IPS-18c (cell line): ENCODE results near the gene SDF4.
"Not testable (repeated sequence)": the region's sequence is repeated elsewhere in the genome, so short reads cannot be mapped to it uniquely, and the experiment has no call there.

Source experiments
- H3K4me3 ChIP-seq: 2 replicates; pipeline ENCODE4 v1.7.0; 2013; ENCODE audit warnings: low read depth, mild to moderate bottlenecking, low read length, moderate library complexity; ENCODE audit not compliant: insufficient read depth
- H3K9me3 ChIP-seq: one replicate; pipeline ENCODE4 v1.6.1; 2013; ENCODE audit warnings: mild to moderate bottlenecking, low read length, moderate library complexity; ENCODE audit not compliant: control insufficient read depth, insufficient read depth

Gene SDF4

DNA sequence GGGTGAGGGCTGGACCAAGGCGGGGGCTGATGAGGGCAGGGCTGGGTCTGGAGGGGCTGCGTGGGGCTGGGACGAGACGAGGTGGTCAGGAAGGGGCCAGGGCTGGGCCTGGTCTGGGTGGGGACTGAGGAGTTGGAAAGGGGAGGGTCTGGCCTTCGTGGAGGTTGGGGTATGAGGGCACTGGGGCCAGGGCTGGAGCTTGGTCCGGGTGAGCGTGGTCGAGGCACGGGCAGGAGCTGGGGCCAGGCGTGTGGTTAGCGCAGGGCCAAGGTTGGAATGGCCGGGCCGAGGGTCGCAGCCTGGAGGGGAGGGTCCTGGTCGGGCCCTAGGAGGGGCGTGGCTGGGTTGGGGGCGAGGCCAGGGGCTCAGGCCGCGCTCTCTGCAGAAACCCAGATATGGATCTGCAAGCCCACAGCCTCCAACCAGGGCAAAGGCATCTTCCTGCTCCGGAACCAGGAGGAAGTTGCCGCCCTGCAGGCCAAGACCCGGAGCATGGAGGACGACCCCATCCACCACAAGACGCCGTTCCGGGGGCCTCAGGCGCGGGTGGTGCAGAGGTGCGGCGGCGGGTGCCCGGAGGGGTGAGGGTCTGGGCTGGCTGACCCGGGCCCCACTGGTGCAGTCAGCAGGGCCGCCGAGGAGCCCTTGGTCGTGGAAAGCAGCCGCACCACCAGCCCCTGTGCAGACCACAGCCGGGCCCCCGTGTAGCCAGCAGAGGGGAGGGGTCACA, 49.1 kb downstream of the SDF4 start:
- no peaks in the 10 kb centered on the region for H3K9me3 ChIP-seq
- no peak overlapping the region for H3K4me3 ChIP-seq

DNA sequence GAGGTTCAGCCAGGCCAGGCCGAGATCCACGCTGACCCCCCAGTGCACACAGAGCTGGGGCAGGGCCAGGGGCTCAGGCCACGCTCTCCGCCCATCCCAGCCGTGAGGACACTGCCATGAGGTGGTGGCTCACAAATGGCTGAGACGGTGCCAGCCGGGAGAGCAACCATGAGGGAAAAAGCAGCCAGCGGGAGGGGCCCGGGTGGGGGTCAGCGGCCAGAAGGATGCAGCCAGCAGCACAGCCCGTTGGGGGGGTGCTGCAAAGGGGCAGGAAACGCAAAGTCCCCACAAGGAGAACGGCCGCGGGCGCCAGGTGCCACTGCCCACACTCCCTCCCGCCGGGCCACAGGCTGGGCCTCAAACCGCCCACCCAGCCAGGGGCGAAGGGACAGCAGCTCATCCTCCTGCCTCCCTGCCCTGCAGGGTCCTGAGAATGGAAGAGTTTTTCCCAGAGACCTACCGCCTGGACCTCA, 49.8 kb downstream of the SDF4 start:
- H3K4me3 ChIP-seq, result no peak overlapping the region
- no peaks in the 10 kb centered on the region for H3K9me3 ChIP-seq

DNA sequence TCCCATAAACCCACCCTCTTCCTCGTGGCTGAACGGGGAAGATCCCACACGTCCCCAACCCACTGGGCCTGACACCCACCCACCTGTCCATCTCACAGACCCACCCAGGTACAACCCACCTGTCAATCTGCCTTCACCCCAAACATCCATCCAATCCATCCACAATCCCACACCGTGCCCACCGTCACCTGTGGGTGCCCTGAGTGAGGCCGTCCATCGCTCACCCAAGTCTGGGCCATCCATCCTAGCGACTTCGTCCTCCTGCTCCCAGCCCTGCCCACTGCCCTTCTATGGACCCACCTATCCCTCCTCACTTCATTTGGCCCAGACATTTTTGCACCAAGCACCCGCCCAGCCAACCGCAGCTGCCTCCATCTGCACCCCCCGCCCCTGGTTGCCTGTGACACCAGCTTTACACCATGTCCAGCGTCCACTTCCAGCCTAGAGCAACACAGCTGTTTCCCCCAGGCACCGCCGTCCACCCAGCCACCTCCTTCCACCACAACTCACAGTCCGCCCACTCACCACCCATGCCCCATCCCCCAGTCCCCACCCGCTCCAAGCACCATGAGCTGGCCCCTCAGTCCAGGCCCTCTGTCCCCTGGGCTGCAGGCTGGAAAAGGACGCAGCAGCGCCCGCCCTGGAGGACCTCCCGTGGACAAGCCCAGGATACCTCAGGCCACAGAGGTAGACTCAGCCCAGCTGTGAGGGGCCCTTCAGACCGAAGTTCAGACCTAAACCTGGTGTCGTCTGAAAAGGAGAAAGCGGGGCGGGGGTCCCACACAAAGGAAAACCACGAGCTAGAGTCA, 50.5 kb downstream of the SDF4 start:
- Histone ChIP-seq H3K9me3 (no peaks in the 10 kb centered on the region), H3K4me3 (no peak overlapping the region)

DNA sequence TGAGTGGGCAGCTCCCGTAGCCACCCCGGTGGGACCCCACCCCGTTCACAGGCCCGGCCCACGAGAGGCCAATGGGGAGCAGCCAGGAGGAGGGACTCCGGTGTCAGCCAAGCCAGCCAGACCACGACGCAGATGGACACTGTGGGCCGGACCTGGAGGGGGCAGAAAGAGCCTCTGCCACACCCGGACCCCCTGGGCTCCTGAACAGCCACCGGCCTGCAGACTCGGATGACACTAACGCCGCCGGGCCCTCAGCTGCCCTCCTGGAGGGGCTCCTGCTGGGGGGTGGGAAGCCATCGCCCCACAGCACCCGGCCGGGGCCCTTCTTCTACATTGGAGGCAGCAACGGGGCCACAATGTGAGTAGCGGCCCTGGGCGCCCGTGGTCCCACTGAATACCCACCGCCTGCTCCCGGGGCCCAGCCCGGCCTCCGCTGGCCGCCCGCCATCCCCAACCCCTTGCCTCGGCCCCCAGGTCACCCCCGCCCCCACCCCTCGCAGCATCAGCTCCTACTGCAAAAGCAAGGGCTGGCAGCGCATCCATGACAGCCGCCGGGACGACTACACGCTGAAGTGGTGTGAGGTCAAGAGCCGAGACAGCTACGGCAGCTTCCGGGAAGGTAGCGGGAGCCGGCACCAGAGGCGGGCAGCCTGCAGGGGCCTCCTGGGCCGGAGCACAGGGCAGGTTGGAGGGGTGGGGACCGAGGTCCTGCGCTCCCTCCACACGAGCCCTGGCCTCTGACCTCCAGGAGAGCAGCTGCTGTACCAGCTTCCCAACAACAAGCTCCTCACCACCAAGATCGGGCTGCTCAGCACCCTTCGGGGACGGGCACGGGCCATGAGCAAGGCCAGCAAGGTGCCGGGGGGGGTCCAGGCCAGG, 51.6 kb downstream of the SDF4 start:
- no peak overlapping the region for H3K4me3 ChIP-seq

DNA sequence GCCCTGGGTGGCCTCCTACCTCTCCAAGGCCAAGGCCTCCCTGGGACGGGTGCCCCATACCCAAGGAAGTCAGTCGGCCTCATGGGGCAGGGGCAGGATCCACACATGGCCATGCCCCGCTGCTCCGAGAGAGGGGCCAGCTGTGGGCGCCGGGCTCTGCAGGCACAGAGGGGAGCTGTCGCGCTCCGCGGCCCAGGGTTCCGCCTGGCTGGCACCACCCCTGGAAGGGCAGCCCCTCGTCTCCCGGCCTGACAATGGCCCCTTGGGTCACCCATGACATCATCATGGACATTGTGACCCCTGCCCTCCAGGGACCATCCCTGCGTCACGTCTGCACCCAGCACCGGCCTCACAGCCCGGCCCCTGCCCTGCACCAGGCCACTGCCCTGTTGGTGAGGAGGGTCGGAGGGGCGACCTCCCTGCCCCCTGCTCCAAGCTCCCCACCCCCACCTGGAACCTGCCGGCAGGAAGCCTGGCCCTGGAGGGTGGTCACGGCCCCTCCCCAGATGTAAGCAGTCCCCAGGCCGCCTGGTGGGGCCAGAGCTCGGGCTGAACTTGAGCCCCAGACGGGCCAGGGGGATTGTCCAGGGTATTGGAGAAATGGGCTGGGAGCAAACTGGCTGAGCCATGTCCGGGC, 52.3 kb downstream of the SDF4 start:
- Histone ChIP-seq H3K9me3 (peaks cover 2% of the 10 kb centered on the region), H3K4me3 (no peak overlapping the region)

More for the DNA sequence above, 51.6 kb downstream of the SDF4 start:
- peaks cover 1% of the 10 kb centered on the region for H3K9me3 ChIP-seq

DNA sequence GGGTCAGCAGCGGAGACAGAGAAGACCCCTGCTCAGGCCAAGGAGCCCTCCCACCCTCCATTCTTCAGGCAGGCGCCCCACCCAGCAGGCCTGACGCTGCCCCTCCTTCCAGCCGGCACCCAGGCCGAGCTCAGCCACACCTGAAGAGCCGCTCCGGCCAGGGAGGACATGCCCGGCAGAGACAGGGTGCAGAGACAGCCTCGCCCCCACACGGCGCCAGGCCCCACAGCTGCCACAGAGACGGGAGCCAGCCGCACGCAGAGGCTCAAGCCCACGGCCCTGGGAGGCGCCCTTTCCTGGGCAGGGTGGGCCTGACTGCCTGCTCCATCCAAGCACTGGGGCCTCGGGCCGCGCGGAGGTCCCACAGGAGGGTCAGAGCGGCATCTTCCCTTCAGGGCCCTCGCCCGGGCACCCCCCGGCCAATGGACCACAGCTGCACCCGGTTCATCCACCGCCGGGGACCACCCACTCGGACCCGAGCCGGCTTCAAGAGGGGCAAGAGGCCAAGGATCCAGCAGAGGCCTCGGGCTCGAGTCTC, 52.9 kb downstream of the SDF4 start:
- Histone ChIP-seq H3K9me3 (peaks cover 2% of the 10 kb centered on the region), H3K4me3 (no peak overlapping the region)

DNA sequence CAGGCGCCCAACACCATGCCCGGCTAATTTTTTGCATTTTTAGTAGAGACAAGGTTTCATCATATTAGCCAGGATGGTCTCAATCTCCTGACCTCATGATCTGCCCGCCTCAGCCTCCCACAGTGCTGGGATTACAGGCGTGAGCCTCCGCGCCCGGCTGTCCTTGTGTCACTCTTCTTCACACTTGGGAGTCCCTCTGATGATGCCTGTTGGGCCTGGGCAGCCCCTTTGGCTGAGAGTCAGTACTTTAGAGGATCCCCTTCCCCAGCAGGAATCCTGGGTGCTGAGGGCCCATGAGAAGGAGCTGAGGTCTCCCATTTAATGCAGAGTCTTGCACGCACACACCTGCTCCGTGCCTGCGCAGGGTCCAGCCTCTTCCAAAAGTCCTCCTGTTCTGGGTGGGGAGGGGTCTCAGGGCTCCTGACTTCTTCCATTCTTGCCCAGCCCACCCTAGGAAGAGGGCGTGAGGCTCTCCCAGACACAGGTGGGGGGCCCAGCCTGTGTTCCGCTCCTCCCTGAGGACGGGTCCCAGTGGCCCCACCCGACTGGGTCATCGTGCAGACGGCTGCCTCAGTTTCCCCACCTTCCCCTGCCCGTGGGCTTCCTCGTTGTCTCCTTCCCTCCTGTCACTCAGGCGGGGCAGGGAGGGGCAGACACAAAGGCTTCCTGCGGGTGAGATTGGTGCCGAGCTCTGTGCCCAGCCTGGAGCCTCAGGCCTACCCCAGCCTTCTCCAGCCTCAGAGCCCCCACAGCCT, 54.2 kb downstream of the SDF4 start:
- H3K4me3 ChIP-seq, result no peak overlapping the region
- peaks cover 2% of the 10 kb centered on the region for H3K9me3 ChIP-seq

DNA sequence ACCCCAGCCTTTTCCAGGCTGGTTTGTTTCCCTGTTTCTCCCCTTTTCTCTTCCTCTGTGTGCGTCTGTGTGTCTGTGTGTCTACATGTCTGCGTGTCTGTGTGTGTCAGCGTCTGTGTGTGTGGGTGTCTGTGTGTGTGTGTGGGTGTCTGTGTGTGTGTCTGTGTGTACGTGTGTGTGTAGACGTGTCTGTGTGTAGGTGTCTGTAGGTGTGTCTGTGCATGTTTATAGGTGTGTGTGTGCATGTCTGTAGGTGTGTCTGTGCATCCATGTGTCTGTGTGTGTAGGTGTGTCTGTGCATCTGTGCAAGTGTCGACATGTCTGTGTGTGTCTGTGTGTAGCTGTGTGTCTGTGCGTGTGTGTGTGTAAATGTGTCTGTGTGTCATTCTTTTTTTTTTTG, 54.9 kb downstream of the SDF4 start:
- H3K4me3 ChIP-seq, result no peak overlapping the region
- H3K9me3 ChIP-seq, result peaks cover 2% of the 10 kb centered on the region

DNA sequence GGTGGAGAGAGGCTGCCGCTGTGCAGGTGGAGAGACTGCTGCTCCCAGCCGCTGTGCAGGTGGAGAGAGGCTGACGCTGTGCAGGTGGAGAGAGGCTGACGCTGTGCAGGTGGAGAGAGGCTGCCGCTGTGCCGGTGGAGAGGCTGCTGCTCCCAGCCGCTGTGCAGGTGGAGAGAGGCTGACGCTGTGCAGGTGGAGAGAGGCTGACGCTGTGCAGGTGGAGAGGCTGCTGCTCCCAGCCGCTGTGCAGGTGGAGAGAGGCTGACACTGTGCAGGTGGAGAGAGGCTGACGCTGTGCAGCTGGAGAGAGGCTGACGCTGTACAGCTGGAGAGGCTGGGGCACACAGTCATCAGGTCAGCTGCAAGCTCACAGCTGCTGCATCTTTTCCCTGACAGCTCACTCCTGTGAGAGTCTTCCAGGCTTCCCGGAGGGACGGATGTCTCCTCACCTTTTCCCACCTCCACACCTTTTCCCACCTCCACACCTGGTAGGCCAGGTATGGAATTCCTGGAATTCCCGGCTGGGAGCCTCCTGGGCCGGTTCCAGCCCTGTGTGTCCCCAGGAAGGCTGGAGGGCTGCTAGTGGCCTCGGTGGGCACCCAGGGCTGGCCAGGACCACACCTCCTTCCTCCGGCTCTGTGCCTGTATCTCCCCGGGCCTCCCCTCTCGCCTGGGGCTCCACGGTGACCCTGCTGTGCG, 55.6 kb downstream of the SDF4 start:
- H3K4me3 ChIP-seq, H3K9me3 ChIP-seq: not testable (repeated sequence)

DNA sequence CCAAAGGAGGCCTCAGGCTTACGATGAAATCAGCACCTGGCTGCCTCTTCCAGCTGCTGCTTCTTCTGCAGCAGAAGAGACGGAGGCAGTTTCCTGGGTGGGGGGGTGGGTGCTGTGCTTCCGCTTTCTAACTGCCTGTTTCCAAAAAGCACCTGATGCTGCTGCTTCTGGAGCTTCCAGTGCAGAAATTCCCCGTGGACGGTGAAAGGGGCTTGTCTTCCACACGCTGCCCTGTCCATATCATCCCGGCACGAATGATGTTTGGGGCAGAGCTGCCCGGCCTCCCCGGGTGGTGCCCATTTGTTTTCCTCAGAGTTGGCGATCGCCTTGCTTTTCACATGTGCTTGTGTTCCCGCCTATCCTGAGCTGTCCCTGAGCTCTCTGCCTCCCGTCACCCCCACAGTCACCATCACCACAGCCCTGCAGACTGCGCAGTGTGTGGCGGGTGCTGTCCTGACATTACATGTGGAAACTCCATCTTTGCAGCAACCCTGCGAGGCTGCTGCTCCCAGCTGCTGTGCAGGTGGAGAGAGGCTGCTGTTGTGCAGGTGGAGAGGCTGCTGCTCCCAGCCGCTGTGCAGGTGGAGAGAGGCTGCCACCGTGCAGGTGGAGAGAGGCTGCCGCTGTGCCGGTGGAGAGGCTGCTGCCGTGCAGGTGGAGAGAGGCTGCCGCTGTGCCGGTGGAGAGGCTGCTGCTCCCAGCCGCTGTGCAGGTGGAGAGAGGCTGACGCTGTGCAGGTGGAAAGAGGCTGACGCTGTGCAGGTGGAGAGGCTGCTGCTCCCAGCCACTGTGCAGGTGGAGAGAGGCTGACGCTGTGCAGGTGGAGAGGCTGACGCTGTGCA, 56.4 kb downstream of the SDF4 start:
- no peak overlapping the region for H3K4me3 ChIP-seq
- peaks cover 2% of the 10 kb centered on the region for H3K9me3 ChIP-seq

DNA sequence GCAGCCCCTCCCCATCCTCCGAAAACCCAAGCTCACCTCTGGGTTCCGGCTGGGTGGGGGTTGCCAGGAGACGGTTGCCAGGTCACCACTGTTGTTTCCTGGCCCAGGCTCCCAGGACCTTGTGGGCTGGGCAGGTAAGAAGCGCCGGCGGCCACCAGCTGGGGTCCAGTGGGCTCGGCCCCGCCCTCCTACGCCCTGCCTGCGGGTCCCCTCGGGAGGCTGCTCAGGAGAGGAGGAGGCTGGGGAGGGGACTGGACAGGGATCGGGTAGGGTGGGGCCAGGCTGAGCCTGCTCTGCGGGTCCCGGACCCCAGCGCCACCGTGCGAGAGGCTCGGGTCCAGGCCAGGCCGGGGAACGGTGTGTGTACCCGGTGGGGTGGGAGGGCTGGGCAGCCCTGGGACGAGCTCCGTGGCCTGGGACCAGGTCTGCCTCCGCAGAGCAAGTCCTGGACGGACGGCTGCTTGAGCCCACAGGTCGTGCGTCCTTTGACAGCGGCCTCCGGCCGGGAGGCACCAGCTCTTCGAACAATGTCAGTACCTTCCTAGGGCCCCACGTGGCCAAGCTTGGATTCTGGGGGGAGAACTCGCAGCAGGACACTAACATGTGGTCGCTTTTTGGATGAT, 57.9 kb downstream of the SDF4 start, which contains the start of gene TTLL10:
TSS of gene TTLL10 (plus strand) at position 88 of the 623 bp plus-strand sequence. CDS start 5,336 bp downstream, outside the sequence.
- H3K4me3 ChIP-seq, result no peak within 1 kb of the TSS
- peaks cover 2% of the 10 kb centered on the region for H3K9me3 ChIP-seq

DNA sequence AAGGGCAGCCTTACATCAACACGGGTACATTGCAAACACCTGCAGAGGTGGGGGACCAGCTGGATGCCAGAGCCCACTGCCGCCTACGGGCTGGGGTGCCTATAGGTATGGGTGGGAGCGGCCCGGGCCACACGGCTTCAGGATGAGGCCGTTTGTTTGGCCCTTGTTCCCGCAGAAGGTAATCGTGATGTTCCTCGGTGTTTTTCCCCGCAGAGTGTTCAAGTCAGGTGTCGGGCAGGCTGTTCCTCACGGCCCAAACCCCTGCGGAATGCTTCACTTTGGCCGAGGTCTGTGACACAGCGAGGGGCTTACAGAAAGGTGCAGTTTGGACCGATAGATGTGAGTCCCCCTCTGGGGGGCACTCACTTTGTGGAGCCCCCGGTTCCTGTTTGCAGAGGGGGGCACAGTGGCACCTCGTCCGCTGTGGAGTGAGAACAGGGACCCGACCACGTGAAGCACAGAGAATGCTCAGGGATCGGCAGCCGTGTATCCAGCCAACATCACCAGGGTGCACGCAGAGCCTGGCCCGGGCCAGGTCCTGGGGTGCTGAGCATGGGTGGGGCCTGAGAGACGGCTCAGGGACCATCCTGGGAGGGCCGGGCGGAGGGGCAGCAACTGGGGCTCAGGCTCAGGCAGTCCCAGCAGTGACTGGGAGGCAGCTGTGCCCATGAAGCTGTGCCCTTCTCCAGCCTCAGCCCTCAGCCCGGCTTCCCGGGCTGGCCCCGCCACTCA, 58.6 kb downstream of the SDF4 start:
- H3K4me3 ChIP-seq, result no peak overlapping the region

DNA sequence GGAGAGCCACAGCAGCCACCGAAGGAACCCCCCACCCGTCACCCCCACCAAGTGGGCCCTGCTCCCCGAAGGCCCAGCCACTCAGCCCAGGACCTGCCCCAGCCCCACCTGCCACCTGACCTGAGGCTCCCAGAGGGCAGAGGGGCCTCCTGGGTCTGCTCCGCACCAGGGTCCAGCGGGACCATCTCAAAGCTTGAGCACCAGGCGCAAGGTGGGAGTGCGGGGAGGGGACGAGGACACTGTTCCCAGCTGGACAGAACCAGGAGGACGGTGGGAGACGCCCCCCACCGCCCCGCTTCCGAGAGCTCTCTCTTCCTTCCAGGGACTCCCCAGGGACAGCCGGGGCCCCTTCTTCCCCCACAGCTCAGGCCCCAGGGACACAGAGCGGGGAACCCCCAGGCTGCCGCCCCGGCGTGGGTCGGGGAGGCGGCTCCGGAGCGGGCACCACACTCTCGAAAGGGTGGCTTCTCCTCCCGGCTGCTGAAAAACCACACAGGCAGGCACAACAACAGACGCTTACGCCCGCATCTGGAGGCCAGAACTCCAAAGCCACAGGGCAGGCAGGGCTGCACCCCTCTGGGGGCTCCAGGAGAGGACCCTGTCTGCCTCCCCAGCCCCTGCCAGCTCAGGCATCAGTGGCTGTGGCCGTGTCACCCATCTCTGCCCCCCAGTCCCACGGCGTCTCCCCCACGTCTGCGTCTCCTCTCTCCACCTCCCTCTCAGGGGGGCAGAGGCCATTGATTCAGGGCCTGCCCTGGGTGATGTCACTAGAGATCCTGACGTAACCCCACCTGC, 60.1 kb downstream of the SDF4 start:
- H3K9me3 ChIP-seq, result peaks cover 2% of the 10 kb centered on the region
- H3K4me3 ChIP-seq, result no peak overlapping the region

More for the DNA sequence above, 58.6 kb downstream of the SDF4 start:
- peaks cover 2% of the 10 kb centered on the region for H3K9me3 ChIP-seq
